WTC11 (cell line): Measurements from ENCODE around the gene CNGA1. TPM values are rescaled to one million over a fixed set of nuclear protein-coding genes. Genes with fewer than 3 reads are reported as not detected.

Source experiments
- ATAC-seq: fragments of 200-7000 bp; cut with Tn5 transposase; 2 replicates; pipeline ENCODE4 v1.10.0; 2021; ENCODE audit warnings: mild to moderate bottlenecking, moderate library complexity
- CTCF ChIA-PET: fragments of 300-600 bp; sonication (Branson Sonifier 250); formaldehyde crosslinking; loops from one replicate; lab custom pipeline; 2021; ENCODE audit warnings: antibody characterized with exemption; lab: Charles Lee
- POLR2A ChIA-PET: fragments of 350-600 bp; sonication (Branson Sonifier 250); formaldehyde crosslinking; loops from one replicate; lab custom pipeline; 2021; ENCODE audit warnings: antibody characterized with exemption; lab: Charles Lee
- DNase-seq: peaks from one replicate; pipeline ENCODE4 v3.0.0; 2021; ENCODE audit warnings: low spot score
- H3K27ac Mint-ChIP-seq: 2 replicates; pipeline ENCODE4 v1.8.0; 2021; ENCODE audit warnings: mixed read lengths
- H3K27me3 Mint-ChIP-seq: 2 replicates; pipeline ENCODE4 v1.8.0; 2021; ENCODE audit warnings: low read depth, mild to moderate bottlenecking, moderate library complexity, mixed read lengths
- H3K36me3 Mint-ChIP-seq: 2 replicates; pipeline ENCODE4 v1.8.0; 2021; ENCODE audit warnings: mixed read lengths
- H3K4me1 Mint-ChIP-seq: 2 replicates; pipeline ENCODE4 v1.8.0; 2022; ENCODE audit warnings: mixed read lengths
- H3K4me3 Mint-ChIP-seq: 2 replicates; pipeline ENCODE4 v1.8.0; 2021; ENCODE audit warnings: mild to moderate bottlenecking, moderate library complexity, mixed read lengths
- H3K9me3 Mint-ChIP-seq: 2 replicates; pipeline ENCODE4 v1.8.0; 2021; ENCODE audit warnings: mixed read lengths
- ATF3 ChIP-seq: sonication (generic); formaldehyde crosslinking; conservative IDR thresholded peaks from 2 replicates; pipeline ENCODE4 v1.8.1; 2022; ENCODE audit warnings: mild to moderate bottlenecking, missing genetic modification reagents
- CBFB ChIP-seq: sonication (generic); formaldehyde crosslinking; IDR thresholded peaks from 2 replicates; pipeline ENCODE4 v1.8.1; 2022; ENCODE audit warnings: mild to moderate bottlenecking, low read depth, missing genetic modification reagents
- CDX4 ChIP-seq: fragments of 250-450 bp; sonication (Bioruptor Pico); IDR thresholded peaks from 2 replicates; pipeline ENCODE4 v1.9.0; 2021; ENCODE audit warnings: moderate library complexity, mild to moderate bottlenecking, inconsistent platforms, borderline replicate concordance
- E2F1 ChIP-seq: sonication (generic); formaldehyde crosslinking; IDR thresholded peaks from 2 replicates; pipeline ENCODE4 v1.8.0; 2022; ENCODE audit warnings: mild to moderate bottlenecking, missing genetic modification reagents
- E2F4 ChIP-seq: sonication (generic); formaldehyde crosslinking; IDR thresholded peaks from 2 replicates; pipeline ENCODE4 v1.8.1; 2022; ENCODE audit warnings: low read depth, mild to moderate bottlenecking, moderate library complexity, missing genetic modification reagents, borderline replicate concordance
- FOXK1 ChIP-seq: sonication (generic); formaldehyde crosslinking; IDR thresholded peaks from 2 replicates; pipeline ENCODE4 v1.8.0; 2022; ENCODE audit warnings: mild to moderate bottlenecking, moderate library complexity, missing genetic modification reagents
- GABPB1 ChIP-seq: sonication (generic); formaldehyde crosslinking; IDR thresholded peaks from 2 replicates; pipeline ENCODE4 v1.8.1; 2023; ENCODE audit warnings: mild to moderate bottlenecking, missing genetic modification reagents
- GRHL2 ChIP-seq: fragments of 250-450 bp; sonication (Bioruptor Pico); IDR thresholded peaks from 2 replicates; pipeline ENCODE4 v1.8.0; 2022; ENCODE audit warnings: mild to moderate bottlenecking, moderate library complexity; ENCODE audit not compliant: insufficient replicate concordance, severe bottlenecking
- IRF1 ChIP-seq: sonication (generic); formaldehyde crosslinking; IDR thresholded peaks from 2 replicates; pipeline ENCODE4 v1.8.0; 2023; ENCODE audit warnings: missing genetic modification reagents
- JAZF1 ChIP-seq: fragments of 250-450 bp; sonication (Bioruptor Pico); IDR thresholded peaks from 2 replicates; pipeline ENCODE4 v1.9.0; 2021; ENCODE audit warnings: moderate library complexity, mild to moderate bottlenecking, inconsistent platforms
- MYBL2 ChIP-seq: sonication (generic); formaldehyde crosslinking; IDR thresholded peaks from 2 replicates; pipeline ENCODE4 v1.8.1; 2023; ENCODE audit warnings: mild to moderate bottlenecking, moderate library complexity, missing genetic modification reagents
- SMAD3 ChIP-seq: sonication (generic); formaldehyde crosslinking; IDR thresholded peaks from 2 replicates; pipeline ENCODE4 v1.8.0; 2022; ENCODE audit warnings: missing genetic modification reagents, mild to moderate bottlenecking, borderline replicate concordance
- SMAD4 ChIP-seq: sonication (generic); formaldehyde crosslinking; IDR thresholded peaks from 2 replicates; pipeline ENCODE4 v1.8.0; 2022; ENCODE audit warnings: mild to moderate bottlenecking, missing genetic modification reagents
- TEAD1 ChIP-seq: sonication (generic); formaldehyde crosslinking; IDR thresholded peaks from 2 replicates; pipeline ENCODE4 v1.8.0; 2022; ENCODE audit warnings: mild to moderate bottlenecking, missing genetic modification reagents
- TEAD4 ChIP-seq: sonication (generic); formaldehyde crosslinking; IDR thresholded peaks from 2 replicates; pipeline ENCODE4 v1.8.0; 2022; ENCODE audit warnings: mild to moderate bottlenecking, missing genetic modification reagents
- USF2 ChIP-seq: sonication (generic); formaldehyde crosslinking; IDR thresholded peaks from 2 replicates; pipeline ENCODE4 v1.8.1; 2023; ENCODE audit warnings: mild to moderate bottlenecking, missing genetic modification reagents, moderate library complexity
- ZMAT4 ChIP-seq: fragments of 250-450 bp; sonication (Bioruptor Pico); IDR thresholded peaks from 2 replicates; pipeline ENCODE4 v1.9.0; 2021; ENCODE audit warnings: mild to moderate bottlenecking
- ZNF121 ChIP-seq: sonication (generic); formaldehyde crosslinking; IDR thresholded peaks from 2 replicates; pipeline ENCODE4 v1.8.0; 2023; ENCODE audit warnings: missing genetic modification reagents
- ZNF263 ChIP-seq: sonication (generic); formaldehyde crosslinking; IDR thresholded peaks from 2 replicates; pipeline ENCODE4 v1.8.1; 2022; ENCODE audit warnings: low read depth, mild to moderate bottlenecking, moderate library complexity, missing genetic modification reagents
- ZNF317 ChIP-seq: sonication (generic); formaldehyde crosslinking; IDR thresholded peaks from 2 replicates; pipeline ENCODE4 v1.8.1; 2023; ENCODE audit warnings: low read depth, mild to moderate bottlenecking, moderate library complexity, missing genetic modification reagents, borderline replicate concordance
- ZNF416 ChIP-seq: fragments of 250-450 bp; sonication (Bioruptor Pico); IDR thresholded peaks from 2 replicates; pipeline ENCODE4 v1.9.0; 2021; ENCODE audit warnings: mild to moderate bottlenecking, inconsistent platforms
- ZNF425 ChIP-seq: fragments of 250-450 bp; sonication (Bioruptor Pico); conservative IDR thresholded peaks from 2 replicates; pipeline ENCODE4 v1.9.0; 2021; ENCODE audit warnings: mild to moderate bottlenecking
- ZNF512 ChIP-seq: sonication (generic); formaldehyde crosslinking; IDR thresholded peaks from 2 replicates; pipeline ENCODE4 v1.8.1; 2022; ENCODE audit warnings: missing genetic modification reagents, borderline replicate concordance
- total RNA-seq: library from RNA; stranded (reverse); gene quantifications from 3 replicates; pipeline ENCODE4 v1.2.3, GENCODE V29; 2021

CNGA1 gene
- total RNA-seq, 1 experiment from 2014 or later = 1.1 TPM

- no peak for TF ChIP-seq ZNF425 (CRISPR knock-in tag)
- TF ChIP-seq ATF3 (CRISPR knock-in tag) = no peak
- no peak for TF ChIP-seq IRF1
- TF ChIP-seq TEAD1 (CRISPR knock-in tag) = no peak
- no peak for TF ChIP-seq TEAD4 (CRISPR knock-in tag)
- TF ChIP-seq ZNF317 (CRISPR knock-in tag) = no peak
- TF ChIP-seq MYBL2 (CRISPR knock-in tag) = no peak
- no peak for TF ChIP-seq CDX4
- no peak for TF ChIP-seq E2F4 (CRISPR knock-in tag)
- TF ChIP-seq ZNF263 = no peak
Measured at GRCh38 chr4:47915378-47915777, 101.1 kb downstream of the CNGA1 start (continued).

- no peak for TF ChIP-seq SMAD4
- no peak for TF ChIP-seq USF2 (CRISPR knock-in tag)
- no peak for TF ChIP-seq CBFB (CRISPR knock-in tag)
- TF ChIP-seq GABPB1 (CRISPR knock-in tag) = 0 out of 2 replicates have a peak, but pooled peaks have one; percentile 37
- DNase-seq (no peak), ATAC-seq (no peak)
- peaks cover 3% of the 10 kb centered on the region; the same call in 1 of the 2 replicates for H3K27me3 Mint-ChIP-seq
- POLR2A ChIA-PET = interaction anchor here (1.1 kb wide), 1 partner anchor 12 kb away, joined by 3 read pairs; no protein-coding TSS in a partner anchor
- CTCF ChIA-PET = interaction anchor here (1.8 kb wide), 1 partner anchor 78 kb away, joined by 14 read pairs; the partner anchor contains the start of gene CORIN
- 0 out of 2 replicates have a peak overlapping the region, but pooled peaks have one; percentile 77 for H3K27ac Mint-ChIP-seq
- H3K4me3 Mint-ChIP-seq = peak overlapping the region; percentile 88
- H3K9me3 Mint-ChIP-seq = peaks cover 16% of the 10 kb centered on the region
- peaks cover 30% of the 10 kb centered on the region for H3K36me3 Mint-ChIP-seq
- H3K4me1 Mint-ChIP-seq = peaks cover 23% of the 10 kb centered on the region
Measured at GRCh38 chr4:47914926-47915237, 101.6 kb downstream of the CNGA1 start.

GRCh38 chr4:47914220-47914925, 102.1 kb downstream of the CNGA1 start, which contains the start of gene NFXL1:
Gene NFXL1, minus strand, starts transcription at chr4:47914583. Its CDS starts 380 bp downstream, at chr4:47914203.
- Mint-ChIP-seq H3K27me3 (peaks cover 3% of the 10 kb centered on the region; the same call in 1 of the 2 replicates), H3K9me3 (peaks cover 16% of the 10 kb centered on the region), H3K4me3 (peak within 1 kb of the TSS; percentile 88), H3K27ac (peak within 1 kb of the TSS; percentile 92), H3K36me3 (peaks cover 30% of the 10 kb centered on the region), H3K4me1 (peaks cover 23% of the 10 kb centered on the region)
- ATAC-seq (peak; percentile 94), DNase-seq (peak; percentile 97)
- POLR2A ChIA-PET = interaction anchor here (0.7 to 1.1 kb wide), 2 partner anchors 13 to 40 kb away, joined by 3 to 4 read pairs; no protein-coding TSS in a partner anchor
- CTCF ChIA-PET = interaction anchor here (1.8 kb wide), 1 partner anchor 77 kb away, joined by 14 read pairs; the partner anchor contains the start of gene CORIN
- no peak for TF ChIP-seq ZNF512
- TF ChIP-seq SMAD3 (CRISPR knock-in tag) = no peak
- no peak for TF ChIP-seq ZNF121 (CRISPR knock-in tag)
- no peak for TF ChIP-seq JAZF1
- TF ChIP-seq ZMAT4 (CRISPR knock-in tag) = no peak
- no peak; the same call in 1 of the 2 replicates for TF ChIP-seq FOXK1 (CRISPR knock-in tag)
- TF ChIP-seq E2F1 = no peak
- TF ChIP-seq ZNF416 (CRISPR knock-in tag) = no peak
- TF ChIP-seq GRHL2 = no peak
- no peak for TF ChIP-seq GABPB1 (CRISPR knock-in tag)
